GM18870 (cell line): Measurements from ENCODE around the gene SEMA6B.
"Not testable (repeated sequence)": the region's sequence is repeated elsewhere in the genome, so short reads cannot be mapped to it uniquely, and the experiment has no call there.

ENCODE experiments used
- ATAC-seq: cut with Tn5 transposase; IDR thresholded peaks from one replicate; pipeline ENCODE4 v1.9.1; 2021; ENCODE audit warnings: moderate library complexity; ENCODE audit not compliant: unreplicated experiment

The SEMA6B gene

DNA sequence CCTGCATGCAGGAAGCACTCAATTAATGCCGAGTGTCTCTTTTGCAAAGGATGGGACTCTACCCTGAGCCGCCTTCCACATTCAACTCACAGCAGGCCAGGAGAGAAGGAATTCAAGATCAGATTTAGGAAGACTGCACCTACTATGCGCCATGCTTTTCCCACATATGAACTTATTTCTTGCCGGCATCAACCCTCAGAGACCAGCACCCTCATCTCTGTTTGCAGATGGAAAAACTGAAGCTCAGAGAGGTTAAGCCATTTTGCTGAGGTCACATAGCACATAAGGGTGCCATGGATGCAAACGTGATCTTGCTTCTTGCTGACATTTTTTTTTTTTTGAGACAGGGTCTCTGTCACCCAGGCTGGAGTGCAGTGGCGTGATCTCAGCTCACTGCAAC lies 14.2 kb upstream of the SEMA6B start:
- no peak for ATAC-seq

- ATAC-seq: no peak
These were observed 11.9 kb upstream of the SEMA6B start for GRCh38 chr19:4571305-4571917.

DNA sequence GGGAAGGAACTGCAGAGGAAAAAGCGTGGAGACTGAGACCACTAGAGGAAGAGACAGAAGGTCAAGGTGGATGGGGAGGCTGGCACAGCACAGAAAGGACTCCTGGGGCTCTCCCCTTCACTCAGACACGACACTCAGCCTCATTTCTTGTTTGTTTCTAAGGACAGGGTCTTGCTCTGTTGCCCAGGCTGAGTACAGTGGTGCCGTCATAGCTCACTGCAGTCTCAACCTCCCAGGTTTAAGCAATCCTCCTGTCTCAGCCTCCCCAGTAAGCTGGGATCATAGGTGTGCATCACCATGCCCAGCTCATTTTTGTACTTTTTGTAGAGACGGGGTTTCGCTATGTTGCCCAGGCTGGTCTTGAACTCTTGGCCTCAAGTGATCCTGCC lies 11.4 kb upstream of the SEMA6B start:
- no peak for ATAC-seq

DNA sequence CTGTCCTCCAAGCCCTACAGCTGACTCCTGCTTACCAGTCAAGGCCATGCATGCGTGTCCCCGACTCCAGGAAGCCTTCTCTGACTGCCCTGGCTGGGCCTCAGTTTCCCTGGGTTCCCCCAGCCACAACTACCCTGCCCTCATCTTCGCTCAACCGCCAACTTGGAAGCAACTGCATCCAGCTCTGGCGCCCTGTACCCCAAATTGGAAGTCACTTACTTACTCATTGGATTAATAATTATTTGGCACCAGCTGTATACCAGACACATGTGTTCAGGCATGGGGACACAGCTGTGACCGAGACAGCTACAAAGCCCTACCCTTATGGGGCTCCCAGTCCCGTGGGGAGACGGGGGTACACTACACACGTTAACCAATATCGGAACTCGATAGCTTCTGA lies 10.9 kb upstream of the SEMA6B start:
- no peak for ATAC-seq

DNA sequence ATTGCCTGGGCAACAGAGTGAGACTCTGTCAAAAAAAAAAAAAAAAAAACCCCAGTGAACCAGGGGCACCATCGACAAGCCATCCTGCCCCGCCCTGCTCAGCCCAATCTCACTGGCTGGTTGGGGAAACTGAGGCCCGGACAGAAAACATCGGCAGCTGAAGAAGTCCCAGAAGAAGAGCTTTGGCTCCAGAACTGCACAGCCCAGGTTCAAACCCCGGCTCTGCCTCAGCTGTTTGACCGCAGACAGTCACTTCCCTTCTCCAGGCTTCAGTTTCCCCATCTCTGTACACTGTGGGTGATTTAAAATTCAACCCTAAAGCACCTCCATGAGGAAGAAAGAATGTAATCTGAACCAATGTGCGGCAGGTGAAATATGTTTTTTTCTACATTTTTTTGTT lies 9.4 kb upstream of the SEMA6B start:
- ATAC-seq: no peak

GRCh38 chr19:4567584-4568071 lies 8.1 kb upstream of the SEMA6B start:
- no peak for ATAC-seq

DNA sequence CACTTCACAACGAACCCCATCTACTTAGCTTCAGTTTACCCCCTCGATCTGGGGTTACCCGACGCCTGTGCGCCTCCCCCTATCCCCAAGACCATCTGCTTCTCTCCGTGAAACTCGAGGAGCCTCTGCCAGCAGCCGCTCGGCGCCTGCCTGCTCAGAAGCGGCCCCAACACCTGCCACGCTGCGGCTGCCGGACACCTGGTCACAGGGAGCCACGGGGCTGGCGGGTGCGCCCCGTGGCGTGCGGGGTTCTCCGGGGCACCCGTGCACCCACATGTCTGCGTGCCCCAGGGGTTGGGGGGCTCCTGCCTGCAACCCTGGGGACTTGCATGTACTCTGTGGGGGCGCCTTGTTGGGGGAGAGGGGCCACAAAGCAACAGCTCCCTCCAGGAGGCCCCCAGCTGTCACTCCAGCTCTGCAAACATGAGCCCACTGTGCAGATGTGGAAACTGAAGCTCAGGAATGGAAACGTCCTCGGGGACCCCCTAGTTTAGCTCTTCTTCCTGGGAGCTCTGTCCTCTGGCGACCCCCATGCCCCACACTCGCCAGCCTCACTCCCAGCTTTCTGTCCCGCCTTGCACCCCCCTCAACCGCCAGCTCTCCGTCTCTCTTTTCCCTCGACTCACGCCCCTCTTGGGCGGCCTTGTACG lies 7.0 kb upstream of the SEMA6B start:
- no peak for ATAC-seq

DNA sequence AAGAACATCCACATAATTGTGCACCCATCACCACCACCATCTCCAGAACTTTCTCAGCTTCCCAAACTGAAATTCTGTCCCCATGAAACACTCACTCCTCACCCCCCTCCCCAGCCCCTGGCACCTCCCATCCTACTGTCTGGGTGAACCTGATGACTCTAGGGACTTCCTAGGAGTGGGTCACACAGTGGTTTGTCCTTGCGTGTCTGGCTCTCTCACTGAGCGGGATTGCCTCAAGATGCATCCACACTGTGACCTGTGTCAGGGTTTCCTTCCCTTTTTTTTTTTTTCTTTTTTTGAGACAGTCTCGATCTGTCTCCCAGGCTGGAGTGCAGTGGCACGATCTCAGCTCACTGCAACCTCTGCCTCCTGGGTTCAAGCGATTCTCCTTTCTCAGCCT lies 4.1 kb upstream of the SEMA6B start:
- ATAC-seq: not testable (repeated sequence)

- not testable (repeated sequence) for ATAC-seq
These were observed 2.6 kb upstream of the SEMA6B start for GRCh38 chr19:4562085-4562484.

DNA sequence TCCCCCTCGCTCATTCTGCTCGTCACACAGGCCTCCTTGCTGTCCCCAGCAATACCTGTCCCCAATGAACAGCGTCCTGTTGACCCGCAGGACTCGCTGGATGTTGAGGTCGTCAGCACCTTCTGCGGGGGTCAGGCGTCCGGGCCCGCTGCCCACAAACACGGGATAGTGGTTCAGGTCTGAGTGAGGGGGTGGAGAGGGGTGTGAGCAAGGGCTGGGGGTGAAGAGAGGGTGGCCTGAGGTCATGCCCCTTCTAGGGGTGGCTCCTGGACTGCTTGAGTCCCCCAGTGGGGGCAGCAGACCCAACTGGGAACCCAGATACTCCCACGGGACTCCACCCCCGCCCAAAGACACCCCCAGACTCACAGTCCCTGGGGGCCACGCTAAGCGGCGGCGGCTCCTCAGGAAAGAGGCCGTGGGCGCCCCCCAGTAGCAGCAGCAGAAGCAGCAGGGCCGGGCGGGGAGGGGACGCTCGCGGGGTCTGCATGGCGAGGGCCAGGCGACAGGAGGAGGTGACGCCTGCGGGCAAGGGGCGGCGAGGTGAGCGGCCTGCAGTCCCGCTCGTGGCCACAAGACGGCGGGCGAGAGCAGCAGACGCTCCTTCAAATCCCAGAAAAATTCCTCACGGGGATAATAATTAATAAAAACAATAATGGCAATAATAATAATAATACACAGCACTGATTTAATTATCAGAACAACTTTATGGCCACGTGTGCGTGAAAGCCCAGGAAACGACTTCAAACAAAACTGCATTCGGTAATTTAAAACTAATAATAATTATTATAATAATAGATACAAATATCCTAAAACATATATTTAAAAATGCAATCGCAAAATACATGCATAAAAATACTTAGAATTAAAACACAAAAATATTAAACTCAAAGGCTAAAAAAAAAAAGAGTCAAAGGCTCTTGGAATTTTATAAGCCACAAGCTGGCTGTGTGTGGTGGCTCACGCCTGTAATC lies 1.2 kb downstream of the SEMA6B start:
- no peak for ATAC-seq

- no peak for ATAC-seq
These were observed 2.1 kb downstream of the SEMA6B start for GRCh38 chr19:4557144-4557970.

GRCh38 chr19:4556597-4557127 lies 2.8 kb downstream of the SEMA6B start:
- ATAC-seq: no peak

- ATAC-seq: no peak
These were observed 3.6 kb downstream of the SEMA6B start for GRCh38 chr19:4555657-4556561.

DNA sequence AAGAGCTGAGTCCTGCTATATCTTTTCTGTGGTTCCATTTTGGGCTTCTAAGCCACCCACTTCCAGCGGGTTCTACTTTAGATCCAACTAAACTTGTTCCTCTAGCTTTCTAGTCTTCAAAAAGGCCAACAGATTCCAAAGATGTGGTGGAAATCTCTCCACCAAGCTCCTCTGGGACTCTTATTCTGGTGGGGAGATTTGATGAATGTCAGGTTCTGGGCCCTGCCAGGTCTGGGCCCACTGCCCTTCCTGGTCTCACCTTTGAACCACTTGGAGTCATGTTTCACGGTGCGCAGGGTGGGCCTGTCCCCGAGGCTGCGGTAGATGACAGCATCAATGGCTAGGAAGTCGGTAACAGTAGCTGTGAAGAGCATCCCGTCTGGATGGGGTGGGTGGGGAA lies 4.8 kb downstream of the SEMA6B start:
- ATAC-seq: no peak

DNA sequence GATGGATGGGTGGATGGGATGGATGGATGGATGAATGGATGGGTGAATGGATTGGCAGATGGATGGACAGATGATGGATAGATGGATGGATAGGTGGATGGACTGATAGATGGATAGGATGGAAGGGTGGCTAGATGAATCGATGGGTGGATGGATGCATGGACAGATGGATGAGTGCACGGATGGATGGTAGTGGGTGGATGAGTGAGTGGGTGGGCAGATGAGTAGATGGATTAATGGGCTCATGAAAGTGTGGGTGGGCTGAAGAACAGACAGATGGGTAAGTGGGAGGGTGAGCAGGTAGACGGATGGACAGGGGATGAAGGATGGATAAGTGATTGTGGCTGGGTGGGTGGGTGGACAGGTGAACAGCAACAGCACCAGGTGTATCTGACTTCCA lies 5.7 kb downstream of the SEMA6B start:
- no peak for ATAC-seq

DNA sequence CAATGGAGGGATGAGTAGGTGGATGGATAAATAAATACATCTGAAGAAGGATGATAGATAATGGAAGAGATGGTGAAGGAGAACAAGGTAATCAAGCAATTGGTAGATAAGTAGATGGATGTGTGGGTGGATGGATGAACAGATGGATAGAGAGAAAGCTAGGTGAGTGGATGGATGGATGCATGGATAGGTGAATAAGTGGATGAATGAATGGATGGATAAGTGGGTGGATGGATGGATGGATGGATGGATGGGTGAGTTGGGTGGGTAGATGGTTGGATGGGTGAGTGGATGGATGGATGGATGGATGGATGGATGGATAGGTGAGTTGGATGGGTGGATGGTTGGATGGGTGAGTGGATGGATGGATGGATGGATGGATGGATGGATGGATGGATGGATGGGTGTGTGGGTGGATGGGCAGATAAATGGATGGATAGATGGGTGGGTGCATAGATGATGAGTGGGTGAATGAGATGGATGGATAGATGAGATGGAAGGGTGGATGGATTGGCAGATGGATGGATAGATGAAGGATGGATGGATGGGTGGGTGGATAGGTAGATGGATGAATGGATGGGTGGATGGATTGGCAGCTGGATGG lies 6.3 kb downstream of the SEMA6B start:
- ATAC-seq: no peak

GRCh38 chr19:4552525-4552819 lies 7.0 kb downstream of the SEMA6B start:
- no peak for ATAC-seq

GRCh38 chr19:4550479-4551050 lies 8.9 kb downstream of the SEMA6B start:
- no peak for ATAC-seq

DNA sequence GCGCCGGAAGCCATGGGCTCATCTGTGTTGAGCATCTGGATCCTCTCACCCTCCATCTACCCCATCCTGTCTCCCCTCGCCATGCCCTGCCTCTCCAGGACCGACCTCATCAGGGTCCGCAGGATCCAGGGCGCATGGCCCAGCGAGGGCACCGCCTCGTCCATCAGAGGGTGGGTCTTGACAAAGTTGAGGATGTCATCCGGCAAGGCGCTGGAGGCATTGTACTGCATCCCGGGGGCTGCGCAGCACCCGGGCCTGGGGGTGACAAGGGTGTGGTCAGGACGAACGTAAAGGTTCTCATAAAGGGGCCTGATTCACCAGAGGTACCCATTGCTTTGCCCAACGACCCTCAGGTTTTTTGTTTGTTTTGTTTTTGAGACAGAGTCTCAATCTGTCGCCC lies 9.5 kb downstream of the SEMA6B start:
- no peak for ATAC-seq
